Measurements from ENCODE around the gene HAAO.

HAAO gene

GRCh38 chr2:42793334-42794270, 1.2 kb upstream of the HAAO start:
- DNase-seq (ENCODE audit: low read depth in 2 of 2), result no peak

GRCh38 chr2:42792087-42792582, 248 bp downstream of the HAAO start:
- no peak for DNase-seq (ENCODE audit: low read depth in 2 of 2)

- no peak for DNase-seq (ENCODE audit: low read depth in 2 of 2)
Observed at GRCh38 chr2:42791606-42792005, 777 bp downstream of the HAAO start.

DNA sequence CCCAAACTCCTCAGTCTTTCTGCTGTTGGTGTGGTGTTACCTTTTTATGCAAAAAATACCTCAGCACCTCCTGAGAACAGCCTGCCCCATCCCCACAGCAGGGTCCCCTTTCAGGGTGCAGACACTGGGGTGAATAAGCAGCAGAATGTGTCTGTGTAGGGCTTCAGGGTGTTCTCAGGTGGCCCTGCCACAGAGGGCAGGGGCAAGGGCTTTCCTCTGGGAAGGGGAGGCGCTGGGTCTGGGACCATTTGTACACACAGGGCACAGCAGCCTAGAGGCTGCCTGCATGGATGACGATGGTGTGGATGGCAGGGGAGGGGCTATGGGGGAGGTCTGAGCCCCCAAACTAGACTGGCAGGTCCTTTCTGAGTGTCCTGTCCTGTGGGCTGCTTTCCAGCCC, 2.6 kb downstream of the HAAO start:
- DNase-seq (ENCODE audit: low read depth in 2 of 2), result no peak

DNA sequence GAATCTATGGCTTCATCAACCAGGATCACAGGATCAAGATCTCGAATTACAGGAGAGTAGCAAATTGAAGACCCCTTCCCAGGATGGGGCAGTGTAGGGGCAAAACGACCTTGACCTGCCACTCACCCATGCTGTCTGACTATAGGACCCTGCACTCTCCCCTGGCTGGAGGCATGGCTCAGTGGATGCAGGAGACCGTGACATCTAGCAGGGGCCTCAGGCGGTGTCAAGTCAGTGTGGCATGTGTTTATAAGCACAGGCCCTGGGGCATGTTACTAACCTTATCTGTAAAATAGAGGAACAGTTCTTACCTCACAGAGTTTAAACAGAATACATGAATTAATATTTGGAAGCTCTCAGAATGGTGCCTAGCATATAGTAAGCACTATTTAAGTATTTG, 3.5 kb downstream of the HAAO start:
- DNase-seq (ENCODE audit: low read depth in 2 of 2), result no peak

- no peak for DNase-seq (ENCODE audit: low read depth in 2 of 2)
Observed at GRCh38 chr2:42788478-42788793, 3.9 kb downstream of the HAAO start.

- DNase-seq (ENCODE audit: low read depth in 2 of 2), result no peak
Observed at GRCh38 chr2:42787788-42788477, 4.5 kb downstream of the HAAO start.

DNA sequence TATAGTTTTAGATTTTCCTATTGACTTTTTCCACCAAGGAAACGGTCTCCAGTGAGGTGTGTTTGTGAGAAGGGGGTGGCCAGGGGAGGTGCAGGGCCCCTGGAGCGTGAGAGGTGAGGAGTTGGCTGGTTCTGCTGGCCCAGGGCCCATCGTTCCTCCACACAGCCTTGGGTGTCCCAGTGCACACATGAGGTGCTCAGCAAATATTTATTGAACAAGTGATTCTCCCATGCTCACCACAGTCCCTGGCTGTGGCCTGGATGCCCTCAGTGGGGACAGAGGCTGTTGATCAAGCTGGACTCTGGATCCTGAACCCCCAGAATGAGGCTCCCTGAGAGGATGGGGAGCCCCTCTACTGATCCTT, 5.0 kb downstream of the HAAO start:
- DNase-seq (ENCODE audit: low read depth in 2 of 2), result no peak

- no peak for DNase-seq (ENCODE audit: low read depth in 2 of 2)
Observed at GRCh38 chr2:42786561-42787345, 5.6 kb downstream of the HAAO start.

- DNase-seq (ENCODE audit: low read depth in 2 of 2), result no peak
Observed at GRCh38 chr2:42784204-42784880, 8.0 kb downstream of the HAAO start.

- no peak for DNase-seq (ENCODE audit: low read depth in 2 of 2)
Observed at GRCh38 chr2:42783511-42783910, 8.9 kb downstream of the HAAO start.

GRCh38 chr2:42781181-42781580, 11.2 kb downstream of the HAAO start:
- no peak for DNase-seq (ENCODE audit: low read depth in 2 of 2)

DNA sequence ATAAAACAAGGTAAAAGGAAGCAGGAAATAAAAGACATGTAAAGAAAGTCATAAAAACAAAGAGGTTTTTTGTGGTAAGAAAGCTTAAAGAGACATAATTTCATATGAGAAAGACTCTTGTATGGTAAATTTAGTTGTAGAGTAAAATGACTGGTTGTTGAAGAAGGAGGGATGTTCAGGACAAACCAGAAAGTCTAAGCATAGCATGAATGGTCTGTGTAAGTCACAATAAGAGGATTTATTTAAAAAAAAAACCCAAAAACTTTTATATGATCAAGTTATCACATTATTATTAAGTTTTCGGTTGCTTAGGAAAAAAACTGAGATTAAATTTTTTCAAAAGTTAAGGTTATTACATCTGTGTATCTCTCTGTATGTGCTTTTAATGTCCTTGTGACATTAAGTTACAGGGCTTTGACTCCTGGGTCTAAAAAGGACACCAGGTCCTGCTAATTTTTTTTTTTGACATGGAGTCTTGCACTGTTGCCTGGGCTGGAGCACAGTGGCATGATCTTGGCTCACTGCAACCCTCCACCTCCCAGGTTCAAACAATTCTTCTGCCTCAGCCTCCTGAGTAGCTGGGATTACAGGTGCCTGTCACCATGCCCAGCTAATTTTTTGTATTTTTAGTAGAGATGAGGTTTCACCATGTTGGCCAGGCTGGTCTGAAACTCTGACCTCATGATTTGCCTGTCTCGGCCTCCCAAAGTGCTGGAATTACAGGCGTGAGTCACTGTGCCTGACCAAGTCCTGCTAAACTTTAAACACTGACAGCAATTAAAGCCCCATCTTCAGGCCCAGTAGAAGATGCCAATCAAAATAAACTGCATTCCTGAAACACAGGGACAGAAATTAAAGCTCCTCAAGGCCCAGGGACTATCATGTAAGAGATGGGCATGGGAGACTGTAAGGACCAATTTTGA, 14.2 kb downstream of the HAAO start:
- no peak for DNase-seq (ENCODE audit: low read depth in 2 of 2)

- DNase-seq (ENCODE audit: low read depth in 2 of 2), result no peak
Observed at GRCh38 chr2:42775810-42776209, 16.6 kb downstream of the HAAO start.

DNA sequence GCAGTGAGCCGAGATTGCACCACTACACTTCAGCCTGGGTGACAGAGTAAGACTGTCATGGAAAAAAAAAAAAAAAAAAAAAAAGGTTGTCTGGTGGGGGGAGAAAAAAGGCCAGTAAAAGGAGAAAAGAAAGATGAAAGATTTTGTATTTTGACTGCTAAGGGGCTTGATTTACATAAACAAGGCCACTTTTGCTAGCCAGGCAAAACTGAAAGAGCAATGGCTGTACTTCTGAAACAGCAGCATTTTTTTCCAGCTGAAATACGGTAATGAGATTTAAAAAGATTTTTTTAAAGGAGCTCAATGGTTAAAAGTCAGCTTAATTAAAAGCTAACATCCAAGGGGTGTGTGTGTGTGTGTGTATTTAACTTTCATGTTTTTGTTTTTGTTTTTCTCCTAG, 17.2 kb downstream of the HAAO start:
- no peak for DNase-seq (ENCODE audit: low read depth in 2 of 2)

DNA sequence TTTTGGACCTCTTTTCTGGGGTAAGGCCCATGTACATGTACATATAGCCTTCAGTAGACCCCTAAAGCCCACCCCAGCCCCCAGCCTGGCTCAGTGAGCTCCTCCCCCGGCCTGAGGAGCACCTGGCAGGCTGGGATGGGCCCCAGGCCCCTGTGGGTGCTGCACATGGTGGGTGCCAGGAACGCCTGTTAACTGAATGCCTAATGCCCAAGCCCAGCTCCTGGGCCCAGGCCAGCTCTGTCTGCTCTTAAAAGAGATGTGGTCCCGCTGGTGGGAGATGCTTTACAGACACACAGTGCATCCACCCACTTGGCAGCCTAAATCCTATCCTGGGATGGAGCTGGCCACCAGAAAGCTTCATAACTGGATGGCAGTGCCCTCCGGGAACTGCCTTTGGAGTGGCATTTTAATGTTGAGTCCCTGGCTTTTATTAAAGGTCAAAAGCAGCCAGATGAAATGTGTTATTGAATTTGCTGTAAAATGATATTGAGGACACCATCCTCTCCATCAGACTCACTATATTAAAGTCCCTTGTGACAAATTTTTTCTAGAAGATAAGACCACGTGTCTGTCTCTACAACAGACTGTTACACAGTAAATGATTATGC, 20.7 kb downstream of the HAAO start:
- DNase-seq (ENCODE audit: low read depth in 2 of 2), result no peak

GRCh38 chr2:42770288-42771131, 21.9 kb downstream of the HAAO start:
- DNase-seq (ENCODE audit: low read depth in 2 of 2), result no peak

DNA sequence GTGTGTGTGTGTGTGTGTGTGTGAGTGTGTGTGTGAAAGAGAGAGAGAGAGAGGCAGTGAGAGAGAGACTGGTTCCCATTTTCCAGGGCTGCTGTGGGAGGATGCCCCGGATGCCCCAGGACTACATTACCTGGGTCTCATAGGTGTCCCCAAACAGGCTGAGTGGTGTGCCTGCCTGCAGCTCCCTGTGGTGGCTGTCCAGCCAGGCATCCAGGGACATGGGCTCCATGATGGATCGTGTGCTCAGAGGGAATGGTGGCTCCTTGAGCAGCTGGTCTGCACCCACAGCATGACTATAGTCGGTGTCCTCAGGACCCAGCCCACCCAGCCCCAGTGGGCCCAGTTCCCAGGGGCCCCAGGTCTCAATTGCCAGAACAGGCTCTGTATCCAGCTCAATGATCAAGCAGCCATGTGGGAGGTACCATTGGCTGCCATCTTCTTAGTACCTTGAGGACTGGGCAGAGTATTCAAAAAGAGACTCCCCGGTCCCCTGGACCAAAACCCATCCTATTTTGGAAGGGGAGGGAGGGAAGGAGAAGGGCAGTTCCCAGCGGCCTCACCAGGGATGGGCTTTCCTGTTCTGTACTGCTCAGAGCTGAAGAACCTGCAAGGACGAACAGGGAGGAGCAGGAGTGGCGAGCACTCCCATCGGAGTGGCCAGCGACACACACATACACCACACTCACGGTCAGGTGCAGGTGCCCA, 22.6 kb downstream of the HAAO start:
- DNase-seq (ENCODE audit: low read depth in 2 of 2), result no peak
